WERI-Rb-1 (cell line): ENCODE results near the gene PTS.

Experiments
- DNase-seq: peaks from one replicate; pipeline ENCODE4 v3.0.0-alpha.2; 2020
- H3K27ac ChIP-seq: fragments of 250-450 bp; sonication (Bioruptor Pico); 2 replicates; pipeline ENCODE4 v1.5.1; 2020; ENCODE audit warnings: mild to moderate bottlenecking, moderate library complexity
- H3K27me3 ChIP-seq: fragments of 250-450 bp; sonication (Bioruptor Pico); 2 replicates; pipeline ENCODE4 v1.5.1; 2021; ENCODE audit warnings: mild to moderate bottlenecking, low read depth, moderate library complexity; ENCODE audit not compliant: insufficient read depth, severe bottlenecking
- H3K36me3 ChIP-seq: fragments of 250-450 bp; sonication (Bioruptor Pico); 2 replicates; pipeline ENCODE4 v1.5.1; 2020; ENCODE audit warnings: mild to moderate bottlenecking, moderate library complexity
- H3K4me3 ChIP-seq: 2 replicates; pipeline ENCODE4 v1.5.1; 2011; ENCODE audit warnings: low read depth, mild to moderate bottlenecking, control low read depth, low read length
- H3K9me3 ChIP-seq: fragments of 250-450 bp; sonication (Bioruptor Pico); 2 replicates; pipeline ENCODE4 v1.5.1; 2021; ENCODE audit warnings: mild to moderate bottlenecking, moderate library complexity; ENCODE audit not compliant: severe bottlenecking
- CTCF ChIP-seq: IDR thresholded peaks from 2 replicates; pipeline ENCODE4 v1.5.1; 2011; ENCODE audit warnings: low read depth, mild to moderate bottlenecking, control low read depth, inconsistent platforms, low read length

The PTS gene

GRCh38 chr11:112206071-112206470 is 20.2 kb upstream of the PTS start:
- H3K9me3 ChIP-seq, result no peaks in the 10 kb centered on the region
- no peaks in the 10 kb centered on the region for H3K27me3 ChIP-seq
- no peak for DNase-seq
- no peak for TF ChIP-seq CTCF
- no peaks in the 10 kb centered on the region for H3K36me3 ChIP-seq
- no peak overlapping the region for H3K4me3 ChIP-seq
- no peak overlapping the region for H3K27ac ChIP-seq

- Histone ChIP-seq H3K27ac (no peak overlapping the region), H3K9me3 (no peaks in the 10 kb centered on the region), H3K4me3 (no peak overlapping the region), H3K27me3 (no peaks in the 10 kb centered on the region), H3K36me3 (no peaks in the 10 kb centered on the region)
- DNase-seq, result no peak
- no peak for TF ChIP-seq CTCF
Measured at GRCh38 chr11:112210890-112211289, 15.3 kb upstream of the PTS start.

GRCh38 chr11:112211536-112211935 is 14.7 kb upstream of the PTS start:
- H3K27ac ChIP-seq, result no peak overlapping the region
- no peaks in the 10 kb centered on the region for H3K9me3 ChIP-seq
- DNase-seq, result no peak
- no peaks in the 10 kb centered on the region for H3K36me3 ChIP-seq
- no peaks in the 10 kb centered on the region for H3K27me3 ChIP-seq
- TF ChIP-seq CTCF, result no peak
- H3K4me3 ChIP-seq, result no peak overlapping the region

GRCh38 chr11:112212290-112212689 is 13.9 kb upstream of the PTS start:
- no peaks in the 10 kb centered on the region for H3K9me3 ChIP-seq
- no peak overlapping the region for H3K4me3 ChIP-seq
- TF ChIP-seq CTCF, result no peak

GRCh38 chr11:112212710-112213109 is 13.5 kb upstream of the PTS start:
- no peaks in the 10 kb centered on the region for H3K36me3 ChIP-seq
- no peak for DNase-seq
- no peak for TF ChIP-seq CTCF
- no peaks in the 10 kb centered on the region for H3K9me3 ChIP-seq
- no peak overlapping the region for H3K4me3 ChIP-seq
- H3K27ac ChIP-seq, result no peak overlapping the region
- no peaks in the 10 kb centered on the region for H3K27me3 ChIP-seq

More at GRCh38 chr11:112212290-112212689, 13.9 kb upstream of the PTS start:
- H3K27ac ChIP-seq, result no peak overlapping the region
- no peaks in the 10 kb centered on the region for H3K36me3 ChIP-seq
- H3K27me3 ChIP-seq, result no peaks in the 10 kb centered on the region
- no peak for DNase-seq

GRCh38 chr11:112213753-112214152 is 12.5 kb upstream of the PTS start:
- Histone ChIP-seq H3K27ac (no peak overlapping the region), H3K27me3 (no peaks in the 10 kb centered on the region), H3K9me3 (no peaks in the 10 kb centered on the region), H3K4me3 (no peak overlapping the region), H3K36me3 (no peaks in the 10 kb centered on the region)
- no peak for DNase-seq
- TF ChIP-seq CTCF, result no peak
